Measurements from ENCODE around the gene RRAS2. TPM values are rescaled to one million over a fixed set of nuclear protein-coding genes. Genes with fewer than 3 reads are reported as not detected.

RRAS2 gene
- total RNA-seq, 2 donors from 2014 or later, result 75.1 to 99.7 TPM

GRCh38 chr11:14393129-14393528 lies 34.1 kb upstream of the RRAS2 start:
- Mint-ChIP-seq H3K4me3 (no peak overlapping the region), H3K27me3 (ENCODE audit: insufficient read depth) (no peaks in the 10 kb centered on the region), H3K9me3 (no peaks in the 10 kb centered on the region), H3K27ac (no peak overlapping the region), H3K4me1 (peaks cover 10% of the 10 kb centered on the region), H3K36me3 (ENCODE audit: low read depth) (no peaks in the 10 kb centered on the region)
- Histone ChIP-seq H3K4me3 (ENCODE audit: low read length) (no peak overlapping the region), H3K36me3 (ENCODE audit: control insufficient read depth, insufficient read depth, low read length) (no peaks in the 10 kb centered on the region), H3K27me3 (ENCODE audit: control insufficient read depth, insufficient read depth, low read length, poor library complexity, severe bottlenecking) (no peaks in the 10 kb centered on the region), H3K27ac (ENCODE audit: low read depth, low read length) (no peak overlapping the region), H3K4me1 (ENCODE audit: control insufficient read depth, insufficient read depth, low read length) (peaks cover 4% of the 10 kb centered on the region), H3K9me3 (ENCODE audit: control insufficient read depth, low read length) (no peaks in the 10 kb centered on the region), H3K9ac (ENCODE audit: extremely low read depth, low read length, poor library complexity, severe bottlenecking) (no peak overlapping the region)
- no peak for DNase-seq
- WGBS, 2 experiments (ENCODE audit: insufficient coverage in 1 of 2, insufficient read length in 1 of 2), result 86 to 98% methylated on average over 5 of the region's 5 CpGs
- TF ChIP-seq, protein P1, sequence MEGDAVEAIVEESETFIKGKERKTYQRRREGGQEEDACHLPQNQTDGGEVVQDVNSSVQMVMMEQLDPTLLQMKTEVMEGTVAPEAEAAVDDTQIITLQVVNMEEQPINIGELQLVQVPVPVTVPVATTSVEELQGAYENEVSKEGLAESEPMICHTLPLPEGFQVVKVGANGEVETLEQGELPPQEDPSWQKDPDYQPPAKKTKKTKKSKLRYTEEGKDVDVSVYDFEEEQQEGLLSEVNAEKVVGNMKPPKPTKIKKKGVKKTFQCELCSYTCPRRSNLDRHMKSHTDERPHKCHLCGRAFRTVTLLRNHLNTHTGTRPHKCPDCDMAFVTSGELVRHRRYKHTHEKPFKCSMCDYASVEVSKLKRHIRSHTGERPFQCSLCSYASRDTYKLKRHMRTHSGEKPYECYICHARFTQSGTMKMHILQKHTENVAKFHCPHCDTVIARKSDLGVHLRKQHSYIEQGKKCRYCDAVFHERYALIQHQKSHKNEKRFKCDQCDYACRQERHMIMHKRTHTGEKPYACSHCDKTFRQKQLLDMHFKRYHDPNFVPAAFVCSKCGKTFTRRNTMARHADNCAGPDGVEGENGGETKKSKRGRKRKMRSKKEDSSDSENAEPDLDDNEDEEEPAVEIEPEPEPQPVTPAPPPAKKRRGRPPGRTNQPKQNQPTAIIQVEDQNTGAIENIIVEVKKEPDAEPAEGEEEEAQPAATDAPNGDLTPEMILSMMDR (conservative IDR thresholded peaks at IDR 0.05), result no peak

GRCh38 chr11:14390669-14391068 lies 31.7 kb upstream of the RRAS2 start:
- Histone ChIP-seq H3K36me3 (ENCODE audit: control insufficient read depth, insufficient read depth, low read length) (no peaks in the 10 kb centered on the region), H3K4me1 (ENCODE audit: control insufficient read depth, insufficient read depth, low read length) (peaks cover 6% of the 10 kb centered on the region), H3K9me3 (ENCODE audit: control insufficient read depth, low read length) (no peaks in the 10 kb centered on the region), H3K27ac (ENCODE audit: low read depth, low read length) (no peak overlapping the region), H3K27me3 (ENCODE audit: control insufficient read depth, insufficient read depth, low read length, poor library complexity, severe bottlenecking) (no peaks in the 10 kb centered on the region), H3K9ac (ENCODE audit: extremely low read depth, low read length, poor library complexity, severe bottlenecking) (no peak overlapping the region), H3K4me3 (ENCODE audit: low read length) (no peak overlapping the region)
- TF ChIP-seq, protein P1 (conservative IDR thresholded peaks at IDR 0.05), result no peak
- Mint-ChIP-seq H3K27me3 (ENCODE audit: insufficient read depth) (no peaks in the 10 kb centered on the region), H3K9me3 (no peaks in the 10 kb centered on the region), H3K36me3 (ENCODE audit: low read depth) (no peaks in the 10 kb centered on the region), H3K4me1 (peaks cover 18% of the 10 kb centered on the region), H3K4me3 (no peak overlapping the region), H3K27ac (no peak overlapping the region)
- WGBS, 2 experiments (ENCODE audit: insufficient coverage in 1 of 2, insufficient read length in 1 of 2), result 78% methylated on average over 1 of the region's 1 CpG; no CpG with 5 or more reads in 1 of the 2 experiments
- no peak for DNase-seq

DNA sequence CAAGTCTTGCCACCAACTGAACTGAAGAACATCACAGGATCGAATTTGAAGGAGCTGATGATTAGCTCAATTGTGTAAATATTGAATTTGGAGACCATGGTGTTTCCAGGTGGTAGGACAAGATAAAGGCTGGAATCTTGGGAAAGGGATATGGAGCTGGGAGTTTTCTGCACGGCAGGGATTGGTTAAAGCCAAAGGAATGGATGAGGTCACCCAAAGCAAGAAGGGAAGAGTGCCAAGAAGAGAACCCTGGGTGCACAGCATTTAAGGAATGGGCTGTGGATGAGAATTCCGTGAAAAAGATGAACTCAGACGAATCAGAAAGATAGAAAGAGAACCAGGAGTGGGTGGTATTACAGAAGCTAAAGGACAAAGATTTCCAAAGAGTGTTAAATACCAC lies 29.4 kb upstream of the RRAS2 start:
- Mint-ChIP-seq H3K4me1 (peaks cover 18% of the 10 kb centered on the region), H3K27me3 (ENCODE audit: insufficient read depth) (peaks cover 2% of the 10 kb centered on the region), H3K9me3 (no peaks in the 10 kb centered on the region), H3K27ac (no peak overlapping the region), H3K4me3 (no peak overlapping the region), H3K36me3 (ENCODE audit: low read depth) (no peaks in the 10 kb centered on the region)
- WGBS, 2 experiments (ENCODE audit: insufficient coverage in 1 of 2, insufficient read length in 1 of 2), result 88 to 90% methylated on average over 4 of the region's 4 CpGs
- TF ChIP-seq, protein P1 (conservative IDR thresholded peaks at IDR 0.05), result no peak
- Histone ChIP-seq H3K9me3 (ENCODE audit: control insufficient read depth, low read length) (no peaks in the 10 kb centered on the region), H3K9ac (ENCODE audit: extremely low read depth, low read length, poor library complexity, severe bottlenecking) (no peak overlapping the region), H3K27ac (ENCODE audit: low read depth, low read length) (no peak overlapping the region), H3K4me3 (ENCODE audit: low read length) (no peak overlapping the region), H3K4me1 (ENCODE audit: control insufficient read depth, insufficient read depth, low read length) (peaks cover 6% of the 10 kb centered on the region), H3K27me3 (ENCODE audit: control insufficient read depth, insufficient read depth, low read length, poor library complexity, severe bottlenecking) (peaks cover 5% of the 10 kb centered on the region), H3K36me3 (ENCODE audit: control insufficient read depth, insufficient read depth, low read length) (no peaks in the 10 kb centered on the region)
- DNase-seq, result no peak
